PC-3 (cell line): ENCODE measurements around the gene TECPR2.

Experiments
- EZH2 ChIP-seq: fragments of 300-600 bp; sonication (generic); IDR thresholded peaks from one replicate; pipeline ENCODE4 v1.6.1; 2017; ENCODE audit warnings: antibody characterized with exemption, mild to moderate bottlenecking, low read length; ENCODE audit not compliant: unreplicated experiment
- EZH2phosphoT487 ChIP-seq: fragments of 300-600 bp; sonication (generic); IDR thresholded peaks from 2 replicates; pipeline ENCODE4 v1.6.1; 2018; ENCODE audit warnings: mild to moderate bottlenecking, antibody characterized with exemption, low read length, borderline replicate concordance
- TF ChIP-seq, protein P1 (sequence below): fragments of 300-600 bp; sonication (generic); conservative IDR thresholded peaks from 2 replicates; pipeline ENCODE4 v1.5.1; 2017; ENCODE audit warnings: antibody characterized with exemption, low read depth, mild to moderate bottlenecking, low read length

DNA sequence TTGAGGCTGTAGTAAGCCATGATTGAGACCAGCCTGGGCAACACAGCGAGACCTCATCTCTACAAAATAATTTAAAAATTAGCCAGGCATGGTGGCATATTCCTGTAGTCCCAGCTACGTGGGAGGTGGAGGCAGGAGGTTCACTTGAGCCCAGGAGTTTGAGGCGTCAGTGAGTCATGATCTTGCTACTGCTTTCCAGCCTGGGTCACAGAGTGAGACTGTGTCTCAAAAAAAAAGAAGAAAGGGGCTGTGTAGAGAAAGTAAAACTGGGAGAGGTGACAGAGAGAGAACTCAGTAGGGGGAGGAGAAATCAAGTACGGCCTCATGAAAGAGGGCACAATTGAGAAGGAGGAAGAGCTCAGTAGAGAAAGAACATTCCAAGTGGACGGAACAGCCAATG, 12.4 kb downstream of the TECPR2 start:
- TF ChIP-seq, protein P1, sequence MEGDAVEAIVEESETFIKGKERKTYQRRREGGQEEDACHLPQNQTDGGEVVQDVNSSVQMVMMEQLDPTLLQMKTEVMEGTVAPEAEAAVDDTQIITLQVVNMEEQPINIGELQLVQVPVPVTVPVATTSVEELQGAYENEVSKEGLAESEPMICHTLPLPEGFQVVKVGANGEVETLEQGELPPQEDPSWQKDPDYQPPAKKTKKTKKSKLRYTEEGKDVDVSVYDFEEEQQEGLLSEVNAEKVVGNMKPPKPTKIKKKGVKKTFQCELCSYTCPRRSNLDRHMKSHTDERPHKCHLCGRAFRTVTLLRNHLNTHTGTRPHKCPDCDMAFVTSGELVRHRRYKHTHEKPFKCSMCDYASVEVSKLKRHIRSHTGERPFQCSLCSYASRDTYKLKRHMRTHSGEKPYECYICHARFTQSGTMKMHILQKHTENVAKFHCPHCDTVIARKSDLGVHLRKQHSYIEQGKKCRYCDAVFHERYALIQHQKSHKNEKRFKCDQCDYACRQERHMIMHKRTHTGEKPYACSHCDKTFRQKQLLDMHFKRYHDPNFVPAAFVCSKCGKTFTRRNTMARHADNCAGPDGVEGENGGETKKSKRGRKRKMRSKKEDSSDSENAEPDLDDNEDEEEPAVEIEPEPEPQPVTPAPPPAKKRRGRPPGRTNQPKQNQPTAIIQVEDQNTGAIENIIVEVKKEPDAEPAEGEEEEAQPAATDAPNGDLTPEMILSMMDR, result no peak
- TF ChIP-seq EZH2 (no peak), EZH2phosphoT487 (no peak)
